HG03095 (cell line): ENCODE measurements around the gene RAMACL.

Experiments used
- ATAC-seq: cut with Tn5 transposase; IDR thresholded peaks from one replicate; pipeline ENCODE4 v1.9.1; 2021; ENCODE audit warnings: moderate library complexity; ENCODE audit not compliant: unreplicated experiment

Gene RAMACL

GRCh38 chr6:166580076-166581050 lies 6.1 kb downstream of the RAMACL start:
- no peak for ATAC-seq

GRCh38 chr6:166579237-166579850 lies 7.1 kb downstream of the RAMACL start:
- ATAC-seq: no peak

GRCh38 chr6:166578536-166579236 lies 7.8 kb downstream of the RAMACL start:
- no peak for ATAC-seq

GRCh38 chr6:166575205-166575604 lies 11.3 kb downstream of the RAMACL start:
- ATAC-seq: no peak

- ATAC-seq: no peak
Measured at GRCh38 chr6:166573511-166574216, 12.8 kb downstream of the RAMACL start.

GRCh38 chr6:166572370-166573261 lies 13.9 kb downstream of the RAMACL start:
- no peak for ATAC-seq

GRCh38 chr6:166570929-166571713 lies 15.4 kb downstream of the RAMACL start:
- ATAC-seq: no peak

GRCh38 chr6:166569206-166569605 lies 17.3 kb downstream of the RAMACL start:
- no peak for ATAC-seq

GRCh38 chr6:166567813-166568212 lies 18.7 kb downstream of the RAMACL start:
- ATAC-seq: no peak

- ATAC-seq: no peak
Measured at GRCh38 chr6:166567107-166567506, 19.4 kb downstream of the RAMACL start.

GRCh38 chr6:166566026-166567011 lies 20.2 kb downstream of the RAMACL start:
- ATAC-seq: no peak

GRCh38 chr6:166565084-166565967 lies 21.2 kb downstream of the RAMACL start:
- ATAC-seq: no peak

- no peak for ATAC-seq
Measured at GRCh38 chr6:166563805-166564204, 22.7 kb downstream of the RAMACL start.

- ATAC-seq: no peak
Measured at GRCh38 chr6:166563200-166563599, 23.3 kb downstream of the RAMACL start.

GRCh38 chr6:166562726-166563125 lies 23.8 kb downstream of the RAMACL start:
- no peak for ATAC-seq

- ATAC-seq: no peak
Measured at GRCh38 chr6:166561771-166562359, 24.6 kb downstream of the RAMACL start.

GRCh38 chr6:166560222-166560621 lies 26.3 kb downstream of the RAMACL start:
- ATAC-seq: no peak
